OCI-LY3 (cell line): ENCODE measurements around the gene GUCA2A.

ENCODE experiments used
- EZH2phosphoT487 ChIP-seq: fragments of 200-600 bp; shearing (Covaris generic); IDR thresholded peaks from 2 replicates; pipeline ENCODE4 v1.6.1; 2018; ENCODE audit warnings: antibody characterized with exemption, mixed run types, low read depth
- TF ChIP-seq, protein P1 (sequence below): fragments of 200-600, 300-600 bp; sonication (generic); IDR thresholded peaks from 2 replicates; pipeline ENCODE4 v1.5.1; 2014; ENCODE audit warnings: antibody characterized with exemption, low read length, low read depth

DNA sequence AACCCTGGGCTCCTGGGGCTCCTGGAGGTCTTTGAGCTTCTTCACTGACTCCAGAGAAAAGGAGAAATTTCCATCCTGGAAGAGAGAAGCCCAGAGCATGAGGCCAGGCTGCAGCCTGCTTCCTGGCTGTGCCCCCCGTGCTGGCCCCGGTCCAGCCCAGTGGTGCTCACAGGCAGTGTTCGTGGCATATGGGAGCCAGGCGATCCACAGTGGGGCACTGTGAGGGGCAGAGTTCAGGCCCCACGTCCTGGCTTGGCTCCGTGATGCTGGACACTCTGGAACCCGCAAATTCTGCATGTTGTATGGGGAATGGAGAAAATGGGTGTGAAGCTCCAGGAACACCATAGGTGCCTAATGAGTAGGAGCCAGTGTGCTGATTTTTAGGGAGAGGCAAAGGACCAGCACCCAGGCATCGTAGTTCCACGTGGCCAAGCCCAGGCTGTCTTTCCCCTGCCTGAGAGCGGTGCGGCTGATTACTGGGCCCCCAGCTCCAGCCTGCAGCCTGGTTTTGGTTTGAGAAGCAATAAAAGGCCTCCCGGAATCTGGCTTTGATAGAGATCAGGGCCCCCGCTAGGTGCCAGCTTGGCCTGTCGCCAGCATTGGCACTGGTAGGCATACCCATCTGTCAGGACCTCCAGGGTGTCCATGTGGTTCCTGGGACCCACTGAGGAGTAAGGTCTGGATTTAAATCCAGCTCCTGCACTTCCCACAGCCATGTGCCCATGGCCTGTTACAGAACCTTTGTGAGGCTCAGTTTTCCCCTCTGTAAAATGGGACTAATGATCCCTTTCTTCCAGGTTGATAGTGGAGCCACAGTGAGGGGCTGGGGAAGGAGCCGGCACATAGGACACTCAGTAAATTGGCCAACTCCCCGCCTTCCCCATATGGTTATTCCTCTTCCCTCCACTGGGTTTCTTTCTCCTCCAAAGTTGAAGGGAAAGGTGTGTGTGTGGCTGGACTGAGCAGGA is 725 bp downstream of the GUCA2A start:
- TF ChIP-seq, protein P1, sequence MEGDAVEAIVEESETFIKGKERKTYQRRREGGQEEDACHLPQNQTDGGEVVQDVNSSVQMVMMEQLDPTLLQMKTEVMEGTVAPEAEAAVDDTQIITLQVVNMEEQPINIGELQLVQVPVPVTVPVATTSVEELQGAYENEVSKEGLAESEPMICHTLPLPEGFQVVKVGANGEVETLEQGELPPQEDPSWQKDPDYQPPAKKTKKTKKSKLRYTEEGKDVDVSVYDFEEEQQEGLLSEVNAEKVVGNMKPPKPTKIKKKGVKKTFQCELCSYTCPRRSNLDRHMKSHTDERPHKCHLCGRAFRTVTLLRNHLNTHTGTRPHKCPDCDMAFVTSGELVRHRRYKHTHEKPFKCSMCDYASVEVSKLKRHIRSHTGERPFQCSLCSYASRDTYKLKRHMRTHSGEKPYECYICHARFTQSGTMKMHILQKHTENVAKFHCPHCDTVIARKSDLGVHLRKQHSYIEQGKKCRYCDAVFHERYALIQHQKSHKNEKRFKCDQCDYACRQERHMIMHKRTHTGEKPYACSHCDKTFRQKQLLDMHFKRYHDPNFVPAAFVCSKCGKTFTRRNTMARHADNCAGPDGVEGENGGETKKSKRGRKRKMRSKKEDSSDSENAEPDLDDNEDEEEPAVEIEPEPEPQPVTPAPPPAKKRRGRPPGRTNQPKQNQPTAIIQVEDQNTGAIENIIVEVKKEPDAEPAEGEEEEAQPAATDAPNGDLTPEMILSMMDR: no peak
- no peak for TF ChIP-seq EZH2phosphoT487
